Esophagus muscularis mucosa (tissue), 4 donors: ENCODE measurements around the gene ANKS1A. TPM values are rescaled to one million over a fixed set of nuclear protein-coding genes. Genes with fewer than 3 reads are reported as not detected.

Experiments used
- DNase-seq: peaks from one replicate; pipeline ENCODE4 v3.0.0-alpha.2; 2017; ENCODE audit errors: extremely low spot score
- H3K27ac ChIP-seq, 4 donors: fragments of 200-600 bp; sonication (generic); replicated peaks in 1 of 4; 1 replicate in 3 of 4; 2 replicates in 1 of 4; pipeline ENCODE4 v1.5.1; 2016 to 2019; ENCODE audit warnings: mild to moderate bottlenecking in 1 of 4
- H3K27me3 ChIP-seq, 4 donors: fragments of 200-600 bp; sonication (generic); one replicate each; pipeline versions ENCODE4 v1.5.1 to v1.6.0; 2016 to 2019
- H3K36me3 ChIP-seq, 4 donors: fragments of 200-600 bp; sonication (generic); one replicate each; pipeline ENCODE4 v1.5.1; 2016 to 2019
- H3K4me1 ChIP-seq, 4 donors: fragments of 200-600 bp; sonication (generic); one replicate each; pipeline ENCODE4 v1.5.1; 2016 to 2019
- H3K4me3 ChIP-seq, 4 donors: fragments of 200-600 bp; sonication (generic); 1 replicate in 2 of 4; 2 replicates in 2 of 4; pipeline ENCODE4 v1.5.1; 2016 to 2019; ENCODE audit warnings: mild to moderate bottlenecking in 4 of 4, moderate library complexity in 1 of 4
- H3K9me3 ChIP-seq, 4 donors: fragments of 200-600 bp; sonication (generic); 1 replicate in 3 of 4; 2 replicates in 1 of 4; pipeline ENCODE4 v1.5.1; 2016 to 2019
- EP300 ChIP-seq: sonication (generic); formaldehyde crosslinking; IDR thresholded peaks from one replicate; pipeline ENCODE4 v1.6.1; 2017; ENCODE audit warnings: antibody characterized with exemption
- POLR2A ChIP-seq: fragments of 450-650 bp; IDR thresholded peaks from one replicate; pipeline ENCODE4 v1.6.1; 2017; ENCODE audit warnings: antibody characterized with exemption, moderate library complexity, mild to moderate bottlenecking, low read depth
- POLR2AphosphoS5 ChIP-seq, 2 donors: sonication (generic); formaldehyde crosslinking; IDR thresholded peaks; one replicate each; pipeline ENCODE4 v1.6.1; 2017; ENCODE audit warnings: antibody characterized with exemption in 2 of 2
- WGBS: methylation state at CpG from one replicate; pipeline ENCODE4 v1.1.5; 2018; 5-methylcytosine and 5-hydroxymethylcytosine counted together
- intact Hi-C: fragments of 100-400 bp; cut with DNase I; formaldehyde crosslinking; loops from one replicate; pipeline ENCODE4 v1.15.1; 2023
- total RNA-seq, 4 donors: library from RNA; depleted of rRNA; stranded (reverse); fragments of >200 nt; gene quantifications; one replicate each; pipeline versions ENCODE4 v1.1.0 to v1.2.1, GENCODE V29; 2016
- TF ChIP-seq, protein P1 (sequence below), 3 experiments: fragments of 200-600 bp in 2 of 3; fragments of 450-650 bp in 1 of 3; sonication (generic) in 2 of 3; IDR thresholded peaks; one replicate each; pipeline ENCODE4 v1.5.1; 2017 to 2019; ENCODE audit warnings: antibody characterized with exemption in 3 of 3, mild to moderate bottlenecking in 2 of 3, moderate library complexity in 1 of 3

The ANKS1A gene
- total RNA-seq, 4 donors from 2014 or later, result 68.3 to 132 (median 98.7) TPM

DNA sequence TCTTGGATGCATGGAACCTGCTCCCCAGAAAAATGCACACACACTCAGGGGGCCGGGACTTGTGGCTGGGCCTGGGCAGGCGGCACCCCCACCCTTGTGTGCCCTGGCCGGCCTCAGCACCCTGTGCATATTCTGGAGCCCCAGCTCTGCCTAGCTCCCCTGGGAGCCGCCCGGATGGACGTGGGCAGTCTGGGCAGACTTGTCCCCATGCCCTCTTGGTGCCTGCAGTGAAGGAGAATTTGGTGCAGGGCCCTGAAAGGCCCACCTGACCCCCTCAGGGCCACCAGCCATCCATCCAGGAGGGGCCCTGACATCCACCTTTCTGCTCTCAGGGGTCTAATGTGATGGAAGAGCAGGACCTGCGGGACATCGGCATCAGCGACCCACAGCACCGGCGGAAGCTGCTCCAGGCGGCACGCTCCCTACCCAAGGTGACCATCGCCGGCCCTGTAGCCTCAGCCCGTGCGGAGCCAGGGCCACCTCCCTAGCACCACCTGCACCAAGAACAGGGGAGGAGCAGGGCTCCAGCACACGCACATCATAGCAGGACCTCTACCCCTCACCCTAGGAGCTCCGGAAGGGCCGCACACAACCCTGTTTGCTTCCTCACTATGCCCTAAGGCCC lies 189.3 kb downstream of the ANKS1A start:
- Histone ChIP-seq H3K36me3 (peaks cover 62 to 100% (median 97%) of the 10 kb centered on the region in 4 donors), H3K4me3 (no peak overlapping the region), H3K27me3 (no peaks in the 10 kb centered on the region), H3K27ac (peak overlapping the region in 3 of 4 donors; percentile 16 to 34 (median 33)), H3K4me1 (peaks cover 16 to 56% (median 51%) of the 10 kb centered on the region in 4 donors), H3K9me3 (no peaks in the 10 kb centered on the region)
- TF ChIP-seq POLR2AphosphoS5 (IDR thresholded peaks at IDR 0.05) (no peak), EP300 (no peak), POLR2A (no peak)
- TF ChIP-seq, protein P1, sequence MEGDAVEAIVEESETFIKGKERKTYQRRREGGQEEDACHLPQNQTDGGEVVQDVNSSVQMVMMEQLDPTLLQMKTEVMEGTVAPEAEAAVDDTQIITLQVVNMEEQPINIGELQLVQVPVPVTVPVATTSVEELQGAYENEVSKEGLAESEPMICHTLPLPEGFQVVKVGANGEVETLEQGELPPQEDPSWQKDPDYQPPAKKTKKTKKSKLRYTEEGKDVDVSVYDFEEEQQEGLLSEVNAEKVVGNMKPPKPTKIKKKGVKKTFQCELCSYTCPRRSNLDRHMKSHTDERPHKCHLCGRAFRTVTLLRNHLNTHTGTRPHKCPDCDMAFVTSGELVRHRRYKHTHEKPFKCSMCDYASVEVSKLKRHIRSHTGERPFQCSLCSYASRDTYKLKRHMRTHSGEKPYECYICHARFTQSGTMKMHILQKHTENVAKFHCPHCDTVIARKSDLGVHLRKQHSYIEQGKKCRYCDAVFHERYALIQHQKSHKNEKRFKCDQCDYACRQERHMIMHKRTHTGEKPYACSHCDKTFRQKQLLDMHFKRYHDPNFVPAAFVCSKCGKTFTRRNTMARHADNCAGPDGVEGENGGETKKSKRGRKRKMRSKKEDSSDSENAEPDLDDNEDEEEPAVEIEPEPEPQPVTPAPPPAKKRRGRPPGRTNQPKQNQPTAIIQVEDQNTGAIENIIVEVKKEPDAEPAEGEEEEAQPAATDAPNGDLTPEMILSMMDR (IDR thresholded peaks at IDR 0.05), result no peak
- 100% methylated on average over 9 of the region's 20 CpGs for WGBS
- intact Hi-C loops, result no loop called here
- no peak for DNase-seq

DNA sequence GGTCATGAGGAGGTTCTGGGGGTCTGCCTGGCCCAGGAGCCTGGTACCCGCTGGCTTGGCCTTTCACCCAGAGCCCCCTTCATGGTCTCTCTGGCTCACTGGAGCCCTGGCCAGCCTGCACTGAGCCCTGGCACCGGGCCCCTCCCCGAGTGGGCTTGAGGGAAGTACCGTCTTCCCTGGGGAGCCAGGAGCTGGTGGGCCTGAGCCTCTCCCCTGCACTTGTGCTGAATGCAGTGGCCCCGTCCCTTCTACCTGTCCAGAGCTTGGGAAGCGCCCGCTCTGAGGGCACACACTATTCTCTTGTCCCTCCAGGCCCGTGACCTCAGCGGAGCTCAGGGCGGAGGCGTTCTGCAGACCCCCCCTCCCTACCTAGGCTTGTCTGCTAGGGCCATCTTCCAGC lies 189.8 kb downstream of the ANKS1A start:
- TF ChIP-seq POLR2A, result no peak
- TF ChIP-seq EP300, result no peak
- TF ChIP-seq POLR2AphosphoS5 (IDR thresholded peaks at IDR 0.05), result no peak
- TF ChIP-seq, protein P1 (IDR thresholded peaks at IDR 0.05), result no peak
- DNase-seq, result no peak

DNA sequence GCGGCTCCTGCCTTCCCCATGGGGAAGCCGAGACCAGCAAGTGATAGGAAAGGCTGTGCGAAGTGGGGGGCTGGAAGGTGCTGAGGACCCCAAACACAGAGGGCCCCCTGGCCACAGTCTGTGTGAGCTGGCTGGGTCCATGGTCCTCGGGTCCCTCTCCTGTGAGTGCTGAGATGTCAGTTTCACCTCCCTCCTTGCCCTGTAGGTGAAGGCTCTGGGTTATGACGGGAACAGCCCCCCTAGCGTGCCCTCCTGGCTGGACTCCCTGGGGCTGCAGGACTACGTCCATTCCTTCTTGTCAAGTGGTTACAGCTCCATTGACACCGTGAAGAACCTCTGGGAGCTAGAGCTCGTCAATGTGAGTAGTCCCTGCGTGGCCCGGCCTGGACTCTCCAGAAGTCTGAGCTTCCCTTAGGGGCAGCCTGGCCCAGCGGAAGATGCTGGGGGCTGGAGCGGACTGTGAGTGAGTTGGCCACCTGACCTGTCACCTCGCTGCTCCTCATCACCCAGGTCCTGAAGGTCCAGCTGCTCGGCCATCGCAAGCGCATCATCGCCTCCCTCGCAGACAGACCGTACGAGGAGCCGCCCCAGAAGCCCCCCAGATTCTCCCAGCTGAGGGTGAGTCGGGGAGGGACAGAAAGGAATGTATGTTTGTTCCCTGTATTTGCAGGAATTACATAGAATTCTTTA lies 190.4 kb downstream of the ANKS1A start:
- Histone ChIP-seq H3K36me3 (peaks cover 67 to 100% (median 98%) of the 10 kb centered on the region in 4 donors), H3K4me1 (peaks cover 16 to 60% (median 53%) of the 10 kb centered on the region in 4 donors), H3K27ac (peak overlapping the region; percentile 33 to 77 (median 54)), H3K27me3 (no peaks in the 10 kb centered on the region), H3K4me3 (no peak overlapping the region), H3K9me3 (no peaks in the 10 kb centered on the region)
- WGBS, result 95% methylated on average over 11 of the region's 23 CpGs
- intact Hi-C loops, result no loop called here
- DNase-seq, result no peak
- TF ChIP-seq POLR2AphosphoS5 (IDR thresholded peaks at IDR 0.05) (no peak), EP300 (no peak), POLR2A (no peak)
- TF ChIP-seq, protein P1 (IDR thresholded peaks at IDR 0.05), result no peak

More for the DNA sequence above, 189.8 kb downstream of the ANKS1A start:
- no peaks in the 10 kb centered on the region for H3K27me3 ChIP-seq
- H3K4me1 ChIP-seq, result peaks cover 16 to 55% (median 53%) of the 10 kb centered on the region in 4 donors
- intact Hi-C loops, result no loop called here
- no peaks in the 10 kb centered on the region for H3K9me3 ChIP-seq
- H3K4me3 ChIP-seq, result no peak overlapping the region
- peak overlapping the region in 3 of 4 donors; percentile 16 to 34 (median 33) for H3K27ac ChIP-seq
- peaks cover 62 to 100% (median 98%) of the 10 kb centered on the region in 4 donors for H3K36me3 ChIP-seq
- WGBS, result 89% methylated on average over 9 of the region's 11 CpGs

DNA sequence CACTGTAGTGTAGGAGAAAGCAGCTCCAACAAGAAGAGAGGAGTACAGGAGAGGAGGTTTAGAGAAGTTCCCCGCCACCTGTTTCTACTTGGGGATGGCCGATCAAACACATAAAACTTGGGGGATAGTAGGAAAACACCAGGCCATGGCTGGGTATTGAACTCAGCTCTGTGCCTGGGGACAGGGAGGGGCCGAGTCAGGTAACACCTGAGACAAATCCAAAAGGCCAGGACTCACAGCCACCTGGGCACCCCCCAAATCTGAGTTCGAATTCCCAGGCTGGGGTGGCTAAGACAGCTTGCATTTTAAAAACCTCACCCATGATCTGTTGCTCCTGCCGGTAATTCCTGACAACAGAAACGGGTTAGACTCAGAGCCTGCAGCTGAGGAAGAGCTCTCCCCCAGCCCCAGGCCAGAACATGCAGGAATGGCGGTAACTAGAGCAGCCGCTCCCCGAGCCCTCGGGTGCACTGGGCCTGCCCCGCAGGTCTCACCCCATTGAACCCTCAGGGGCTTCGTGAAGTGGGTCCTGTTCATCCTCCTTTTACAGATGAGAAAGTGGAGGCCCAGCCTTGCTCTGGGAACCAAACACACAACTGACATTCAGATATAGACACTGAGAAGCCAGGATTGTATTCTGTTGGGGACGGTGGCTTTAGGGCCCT lies 191.1 kb downstream of the ANKS1A start:
- Histone ChIP-seq H3K27ac (peak overlapping the region; percentile 59 to 77 (median 70)), H3K4me1 (peaks cover 16 to 64% (median 55%) of the 10 kb centered on the region in 4 donors), H3K4me3 (no peak overlapping the region), H3K9me3 (no peaks in the 10 kb centered on the region), H3K36me3 (peaks cover 74 to 100% (median 99%) of the 10 kb centered on the region in 4 donors), H3K27me3 (no peaks in the 10 kb centered on the region)
- intact Hi-C loops, result no loop called here
- TF ChIP-seq POLR2AphosphoS5 (IDR thresholded peaks at IDR 0.05), result no peak
- WGBS, result 86% methylated on average over 8 of the region's 13 CpGs
- DNase-seq, result no peak

DNA sequence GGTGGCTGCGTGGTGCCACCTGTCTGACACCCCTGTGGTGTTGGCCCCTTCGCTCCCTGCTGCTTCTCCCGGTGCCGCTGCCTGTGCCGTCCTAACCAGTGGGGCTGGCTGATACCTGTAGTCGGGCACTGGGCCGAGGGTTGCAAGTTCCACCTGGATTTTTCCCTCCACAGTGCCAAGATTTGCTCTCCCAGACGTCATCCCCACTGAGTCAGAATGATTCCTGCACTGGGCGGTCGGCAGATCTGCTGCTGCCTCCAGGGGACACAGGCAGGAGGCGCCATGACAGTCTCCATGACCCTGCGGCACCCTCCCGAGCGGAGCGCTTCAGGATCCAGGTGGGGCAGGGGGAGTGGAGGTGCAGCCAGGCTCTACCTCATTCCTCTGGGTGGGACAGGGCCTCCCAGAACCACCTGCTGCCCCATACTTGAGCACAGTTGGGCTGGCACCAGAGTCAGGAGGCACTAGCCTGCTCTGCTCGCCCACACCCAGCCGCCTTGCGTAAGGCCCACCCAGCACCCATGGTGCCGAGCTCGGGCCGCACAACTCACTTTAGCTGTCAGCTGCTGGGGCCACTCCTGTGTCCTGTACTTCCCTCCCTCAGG lies 191.9 kb downstream of the ANKS1A start:
- TF ChIP-seq, protein P1 (IDR thresholded peaks at IDR 0.05), result no peak
- TF ChIP-seq POLR2AphosphoS5 (IDR thresholded peaks at IDR 0.05), result no peak
- no peak for TF ChIP-seq POLR2A
- no peak for TF ChIP-seq EP300
- no peaks in the 10 kb centered on the region for H3K27me3 ChIP-seq
- H3K9me3 ChIP-seq, result no peaks in the 10 kb centered on the region
- H3K4me1 ChIP-seq, result peaks cover 16 to 66% (median 58%) of the 10 kb centered on the region in 4 donors
- intact Hi-C loops, result no loop called here
- no peak for DNase-seq
- peak overlapping the region; percentile 59 to 77 (median 70) for H3K27ac ChIP-seq
- 84% methylated on average over 6 of the region's 21 CpGs for WGBS
- peaks cover 82 to 100% (median 100%) of the 10 kb centered on the region in 4 donors for H3K36me3 ChIP-seq
- H3K4me3 ChIP-seq, result no peak overlapping the region
